ENCODE results near the gene KRTDAP. TPM values are rescaled to one million over a fixed set of nuclear protein-coding genes. Genes with fewer than 3 reads are reported as not detected.

The KRTDAP gene
- total RNA-seq, 3 donors from 2014 or later = not detected

DNA sequence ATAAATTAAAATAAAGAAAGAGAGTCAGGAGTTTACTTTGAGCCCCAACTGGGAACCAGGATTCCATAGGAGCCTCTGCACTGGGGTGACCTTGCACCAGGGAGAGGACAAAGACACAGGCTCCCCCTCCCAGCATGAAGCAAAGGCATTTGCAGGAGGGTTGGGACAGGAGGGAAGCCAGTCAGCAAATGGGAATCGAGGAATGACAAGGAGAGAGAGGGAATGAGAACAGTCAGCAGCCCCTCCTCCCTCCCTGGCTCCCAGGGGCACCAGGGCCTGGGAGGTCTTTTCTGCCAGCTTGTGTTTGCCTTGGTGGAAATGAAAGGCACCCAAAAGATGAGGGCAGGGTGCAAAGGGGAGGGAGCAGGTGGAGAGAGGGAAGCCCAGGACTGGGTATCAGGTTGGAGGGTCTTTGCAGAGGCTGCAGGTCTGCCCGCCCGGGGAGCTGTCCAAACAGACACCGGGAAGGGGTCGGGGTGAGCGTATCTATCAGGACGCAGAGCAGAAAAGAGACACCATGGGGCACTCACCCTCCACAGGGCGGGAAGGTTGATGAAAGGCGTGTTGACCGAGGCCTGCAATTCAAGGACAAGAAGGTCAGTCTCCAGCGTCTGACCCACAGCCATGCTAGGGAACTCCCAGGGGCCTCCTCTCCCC lies 34.0 kb upstream of the KRTDAP start:
- H3K36me3 ChIP-seq = no peaks in the 10 kb centered on the region
- peaks cover 0 to 43% of the 10 kb centered on the region in 2 donors for H3K27me3 ChIP-seq

GRCh38 chr19:35522745-35523327 lies 32.6 kb upstream of the KRTDAP start:
- no peak overlapping the region for H3K4me3 ChIP-seq
- H3K9me3 ChIP-seq = no peaks in the 10 kb centered on the region
- H3K27me3 ChIP-seq = peaks cover 0 to 29% of the 10 kb centered on the region in 2 donors
- no peak for TF ChIP-seq POLR2AphosphoS5 (IDR thresholded peaks at IDR 0.05)
- TF ChIP-seq CTCF (IDR thresholded peaks at IDR 0.05) = no peak
- TF ChIP-seq POLR2A (IDR thresholded peaks at IDR 0.05) = no peak
- H3K27ac ChIP-seq = no peak overlapping the region
- H3K4me1 ChIP-seq = no peaks in the 10 kb centered on the region
- DNase-seq (ENCODE audit: low spot score in 2 of 2) = no peak
- no peaks in the 10 kb centered on the region for H3K36me3 ChIP-seq
- intact Hi-C loops (cut with DNase I; ENCODE audit: low total_unique reads) = no loop called here

More for the DNA sequence above, 34.0 kb upstream of the KRTDAP start:
- Histone ChIP-seq H3K4me1 (no peaks in the 10 kb centered on the region), H3K4me3 (no peak overlapping the region), H3K9me3 (no peaks in the 10 kb centered on the region), H3K27ac (no peak overlapping the region)
- DNase-seq (ENCODE audit: low spot score in 2 of 2) = no peak
- intact Hi-C loops (cut with DNase I; ENCODE audit: low total_unique reads) = no loop called here
- no peak for TF ChIP-seq POLR2A (IDR thresholded peaks at IDR 0.05)
- no peak for TF ChIP-seq CTCF (IDR thresholded peaks at IDR 0.05)
- no peak for TF ChIP-seq POLR2AphosphoS5 (IDR thresholded peaks at IDR 0.05)

GRCh38 chr19:35521124-35521743 lies 31.0 kb upstream of the KRTDAP start:
- intact Hi-C loops (cut with DNase I; ENCODE audit: low total_unique reads) = no loop called here
- H3K27me3 ChIP-seq = peaks cover 0 to 15% of the 10 kb centered on the region in 2 donors
- TF ChIP-seq POLR2A (IDR thresholded peaks at IDR 0.05) (no peak), POLR2AphosphoS5 (IDR thresholded peaks at IDR 0.05) (no peak)

GRCh38 chr19:35519291-35519690 lies 29.0 kb upstream of the KRTDAP start:
- Histone ChIP-seq H3K9me3 (no peaks in the 10 kb centered on the region), H3K4me3 (no peak overlapping the region), H3K36me3 (no peaks in the 10 kb centered on the region), H3K27me3 (no peaks in the 10 kb centered on the region), H3K4me1 (no peaks in the 10 kb centered on the region), H3K27ac (no peak overlapping the region)
- intact Hi-C loops (cut with DNase I; ENCODE audit: low total_unique reads) = no loop called here
- TF ChIP-seq CTCF (IDR thresholded peaks at IDR 0.05) = no peak
- no peak for TF ChIP-seq POLR2A (IDR thresholded peaks at IDR 0.05)
- no peak for TF ChIP-seq POLR2AphosphoS5 (IDR thresholded peaks at IDR 0.05)
- DNase-seq (ENCODE audit: low spot score in 2 of 2) = no peak

More at GRCh38 chr19:35521124-35521743, 31.0 kb upstream of the KRTDAP start:
- Histone ChIP-seq H3K9me3 (no peaks in the 10 kb centered on the region), H3K4me1 (no peaks in the 10 kb centered on the region), H3K4me3 (no peak overlapping the region), H3K27ac (no peak overlapping the region), H3K36me3 (no peaks in the 10 kb centered on the region)
- no peak for DNase-seq (ENCODE audit: low spot score in 2 of 2)

DNA sequence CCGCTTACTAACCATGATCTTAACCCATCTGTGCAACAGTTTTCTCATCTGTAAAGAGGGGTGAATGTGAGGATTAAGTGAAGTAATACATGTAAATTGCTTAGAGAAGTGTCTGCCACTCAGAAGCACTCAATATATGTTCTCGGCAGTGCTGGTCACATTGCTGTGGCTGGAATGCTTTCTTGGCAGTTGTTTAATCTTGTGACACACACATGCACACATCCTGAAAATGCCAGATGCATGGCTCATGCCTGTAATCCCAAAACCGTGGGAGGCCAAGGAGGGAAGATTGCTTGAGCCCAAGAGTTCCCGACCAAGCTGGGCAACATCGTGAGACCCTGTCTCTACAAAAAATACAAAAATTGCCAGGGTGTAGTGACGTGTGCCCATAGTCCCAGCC lies 28.0 kb upstream of the KRTDAP start:
- no peaks in the 10 kb centered on the region for H3K27me3 ChIP-seq
- H3K36me3 ChIP-seq = no peaks in the 10 kb centered on the region
- no peak overlapping the region for H3K4me3 ChIP-seq
- no peaks in the 10 kb centered on the region for H3K9me3 ChIP-seq
- no peaks in the 10 kb centered on the region for H3K4me1 ChIP-seq
- DNase-seq (ENCODE audit: low spot score in 2 of 2) = no peak
- intact Hi-C loops (cut with DNase I; ENCODE audit: low total_unique reads) = no loop called here
- TF ChIP-seq CTCF (IDR thresholded peaks at IDR 0.05) (no peak), POLR2A (IDR thresholded peaks at IDR 0.05) (no peak), POLR2AphosphoS5 (IDR thresholded peaks at IDR 0.05) (no peak)
- H3K27ac ChIP-seq = no peak overlapping the region

Measured in breast epithelium (tissue), 4 donors.